Right renal pelvis (tissue), 4 donors: ENCODE data around the gene ALX1. TPM values are rescaled to one million over a fixed set of nuclear protein-coding genes. Genes with fewer than 3 reads are reported as not detected.
"Not testable (repeated sequence)": the region's sequence is repeated elsewhere in the genome, so short reads cannot be mapped to it uniquely, and the experiment has no call there.

Source experiments
- DNase-seq, 4 donors: peaks; one replicate each; pipeline ENCODE4 v3.0.0-alpha.2; 2013; ENCODE audit warnings: low read depth in 4 of 4, low spot score in 3 of 4, missing footprints in 1 of 4
- polyA plus RNA-seq, 4 donors: library from polyadenylated mRNA; unstranded; fragments of 120-200 nt; gene quantifications; one replicate each; pipeline ENCODE4 v1.2.1, GENCODE V29; 2013; ENCODE audit not compliant: insufficient read length in 4 of 4

Gene ALX1
- polyA plus RNA-seq, 4 donors, result 23.3 to 54.4 (median 41.5) TPM

DNA sequence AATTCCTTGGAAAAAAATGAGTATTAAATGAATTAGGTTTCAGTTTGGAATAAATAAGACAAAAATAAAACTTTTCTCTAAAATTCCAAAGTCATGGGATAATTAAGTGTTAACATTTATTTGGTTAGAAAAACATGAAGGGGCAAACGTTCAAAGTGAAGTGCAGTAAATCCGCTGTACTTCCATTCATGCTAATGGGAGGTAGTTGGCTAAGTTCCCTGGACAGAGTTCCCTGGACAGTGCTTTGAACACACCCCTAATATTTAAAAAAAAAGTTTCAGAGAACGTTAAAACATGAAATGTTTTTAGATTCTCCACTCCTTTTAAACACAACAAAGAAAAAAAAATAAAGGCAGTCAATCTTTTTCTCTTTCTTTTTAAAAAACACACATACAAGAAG lies 16.3 kb downstream of the ALX1 start:
- no peak for DNase-seq

DNA sequence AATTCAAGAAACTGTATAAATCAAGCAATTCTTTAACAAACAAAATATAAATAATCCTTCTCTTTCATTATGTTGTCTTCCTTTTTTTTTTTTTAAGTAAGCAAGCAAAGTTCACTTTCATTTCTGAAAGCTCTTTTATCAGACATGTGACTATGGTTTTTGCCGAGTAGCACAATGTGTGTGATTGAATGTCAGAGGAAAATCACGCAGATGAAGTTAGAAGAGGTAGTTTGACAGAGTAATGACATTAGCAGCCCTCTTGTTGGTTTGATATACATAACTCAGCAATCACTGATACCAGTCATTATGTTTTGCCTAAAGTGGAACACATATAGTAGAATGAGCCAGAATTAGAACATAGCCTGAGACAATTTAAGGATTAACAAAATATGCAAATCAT lies 19.0 kb downstream of the ALX1 start:
- DNase-seq, result no peak

DNA sequence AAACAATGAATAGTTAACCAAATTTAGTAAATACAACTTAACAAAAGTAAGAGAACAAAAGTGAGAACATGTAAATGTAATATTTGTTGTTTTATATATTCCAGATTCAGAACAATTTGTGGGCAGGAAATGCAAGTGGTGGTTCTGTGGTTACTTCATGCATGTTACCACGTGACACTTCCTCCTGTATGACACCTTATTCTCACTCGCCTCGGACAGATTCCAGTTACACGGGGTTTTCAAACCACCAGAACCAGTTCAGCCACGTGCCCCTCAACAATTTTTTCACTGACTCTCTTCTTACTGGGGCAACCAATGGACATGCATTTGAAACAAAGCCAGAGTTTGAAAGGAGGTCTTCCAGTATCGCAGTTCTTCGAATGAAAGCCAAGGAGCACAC lies 21.0 kb downstream of the ALX1 start:
- DNase-seq, result no peak

DNA sequence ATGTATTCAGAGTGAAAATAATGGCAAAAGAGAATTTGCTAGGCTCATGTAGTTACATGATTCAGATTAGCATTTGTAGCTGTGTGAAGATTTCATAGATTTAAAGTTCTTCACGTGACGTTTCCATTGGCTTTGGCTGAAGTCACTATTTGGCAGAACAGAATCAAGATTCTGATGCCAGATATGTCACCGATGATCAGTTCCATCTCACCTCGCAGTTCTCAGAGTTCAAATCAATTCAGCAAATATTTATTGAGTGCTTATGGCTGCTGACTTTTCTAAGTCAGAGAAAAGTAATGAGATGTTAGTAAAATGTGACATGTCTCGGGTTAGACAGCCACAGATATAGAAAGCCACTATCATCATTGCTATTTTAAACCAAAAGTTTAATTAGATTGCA lies 28.4 kb downstream of the ALX1 start:
- DNase-seq, result no peak

DNA sequence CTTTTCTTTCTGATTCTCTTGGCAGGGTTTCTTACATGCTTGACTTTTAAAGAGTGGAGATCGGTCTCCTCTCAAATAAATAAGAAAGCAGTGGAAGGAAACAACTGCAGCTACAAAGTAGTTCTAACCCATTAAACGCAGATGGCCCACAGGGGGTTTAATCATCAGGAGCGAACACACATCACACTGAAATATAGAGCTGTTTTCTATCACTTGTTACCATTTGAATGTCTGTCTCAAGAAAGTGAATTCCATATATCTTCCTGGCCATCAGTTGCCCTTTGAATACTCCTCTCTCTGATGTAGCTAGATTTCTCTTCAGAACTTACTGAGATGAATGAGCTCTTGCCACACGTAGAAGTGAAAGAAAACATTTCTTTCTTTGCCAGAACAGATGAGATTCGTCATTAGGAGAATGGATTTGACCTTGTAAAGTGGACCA lies 29.1 kb downstream of the ALX1 start:
- peak in 3 of 4 donors; percentile 37 to 75 (median 45) for DNase-seq

DNA sequence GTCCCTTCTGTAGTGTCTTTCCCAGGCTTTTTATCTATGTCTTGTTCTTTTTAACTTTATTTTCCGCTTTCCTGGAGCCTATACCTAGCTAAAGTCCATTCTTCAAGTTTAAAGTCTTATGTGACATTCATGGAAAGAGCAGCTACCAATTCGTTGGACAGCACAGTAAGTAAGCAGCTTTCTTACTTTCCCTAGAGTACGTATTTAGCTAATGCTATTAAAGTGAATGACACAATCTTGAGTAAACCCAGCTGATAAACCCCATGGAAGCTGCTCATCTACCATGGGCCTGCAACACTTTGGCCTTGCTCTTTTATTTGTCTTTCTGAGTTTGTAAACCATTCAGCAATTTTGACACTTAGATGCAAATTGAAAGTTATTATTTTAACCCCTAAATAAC lies 30.0 kb downstream of the ALX1 start:
- no peak for DNase-seq

DNA sequence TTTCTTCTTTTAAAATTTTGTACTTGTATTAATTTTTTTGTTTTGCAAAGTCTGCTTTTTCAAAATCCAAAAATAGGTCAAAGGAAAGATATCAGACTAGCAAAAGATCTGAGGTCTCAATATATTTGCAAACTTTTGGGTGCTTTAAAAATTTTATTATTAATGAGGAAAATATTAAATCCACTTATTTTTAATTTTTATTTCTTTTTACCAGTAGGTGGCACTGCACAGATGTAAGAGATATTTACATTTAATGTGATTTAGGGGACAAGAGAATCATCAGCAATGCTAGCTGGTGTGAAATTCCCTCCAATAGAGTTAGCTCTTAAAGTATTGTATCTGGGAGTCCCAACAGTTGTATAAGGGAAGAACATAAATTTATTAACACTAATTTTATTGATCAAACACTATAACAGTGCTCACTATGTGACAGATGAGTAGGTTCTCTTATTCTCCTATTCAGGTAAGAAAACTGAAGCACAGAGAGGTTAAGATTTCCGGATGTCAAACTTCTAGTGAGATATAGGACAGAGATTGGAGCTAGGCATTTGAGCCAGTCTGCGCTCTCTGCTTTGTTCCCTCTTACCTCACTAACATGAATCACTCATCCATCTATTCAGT lies 30.5 kb downstream of the ALX1 start:
- DNase-seq, result no peak

DNA sequence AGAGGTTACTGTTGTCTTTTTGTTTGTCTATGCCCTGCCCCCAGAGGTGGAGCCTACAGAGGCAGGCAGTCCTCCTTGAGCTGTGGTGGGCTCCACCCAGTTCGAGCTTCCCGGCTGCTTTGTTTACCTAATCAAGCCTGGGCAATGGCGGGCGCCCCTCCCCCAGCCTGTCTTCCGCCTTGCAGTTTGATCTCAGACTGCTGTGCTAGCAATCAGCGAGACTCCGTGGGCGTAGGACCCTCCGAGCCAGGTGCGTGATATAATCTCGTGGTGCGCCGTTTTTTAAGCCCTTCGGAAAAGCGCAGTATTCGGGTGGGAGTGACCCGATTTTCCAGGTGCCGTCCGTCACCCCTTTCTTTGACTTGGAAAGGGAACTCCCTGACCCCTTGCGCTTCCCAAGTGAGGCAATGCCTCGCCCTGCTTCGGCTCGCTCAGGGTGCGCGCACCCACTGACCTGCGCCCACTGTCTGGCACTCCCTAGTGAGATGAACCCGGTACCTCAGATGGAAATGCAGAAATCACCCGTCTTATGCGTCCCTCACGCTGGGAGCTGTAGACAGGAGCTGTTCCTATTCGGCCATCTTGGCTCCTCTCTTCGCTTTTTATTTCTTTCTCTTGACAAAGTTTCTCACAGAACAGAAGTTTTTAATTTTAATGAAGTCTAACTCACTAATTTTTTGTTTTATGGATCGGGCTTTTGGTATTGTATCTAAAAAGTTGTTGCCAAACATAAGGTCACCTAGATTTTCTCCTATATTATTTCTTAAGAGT lies 38.0 kb downstream of the ALX1 start:
- not testable (repeated sequence) for DNase-seq

DNA sequence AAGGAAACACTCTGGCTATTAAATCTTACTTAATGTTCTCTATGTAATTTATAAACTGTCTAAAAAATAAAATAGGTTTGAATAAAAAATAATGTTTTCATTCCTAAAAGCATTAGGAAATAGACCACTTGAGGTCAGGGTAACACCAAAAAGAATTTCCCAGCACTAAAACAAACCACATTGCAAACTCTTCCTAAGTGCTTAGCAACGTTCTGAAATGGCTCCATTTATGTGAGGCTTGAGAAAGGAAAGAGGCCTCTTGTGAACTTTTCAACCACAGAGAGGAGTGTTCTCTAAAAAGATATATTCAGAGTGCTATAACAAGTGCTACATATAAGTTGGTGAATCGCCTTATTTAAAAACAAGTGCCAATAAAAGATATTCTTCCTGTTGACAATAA lies 42.7 kb downstream of the ALX1 start:
- DNase-seq, result no peak

DNA sequence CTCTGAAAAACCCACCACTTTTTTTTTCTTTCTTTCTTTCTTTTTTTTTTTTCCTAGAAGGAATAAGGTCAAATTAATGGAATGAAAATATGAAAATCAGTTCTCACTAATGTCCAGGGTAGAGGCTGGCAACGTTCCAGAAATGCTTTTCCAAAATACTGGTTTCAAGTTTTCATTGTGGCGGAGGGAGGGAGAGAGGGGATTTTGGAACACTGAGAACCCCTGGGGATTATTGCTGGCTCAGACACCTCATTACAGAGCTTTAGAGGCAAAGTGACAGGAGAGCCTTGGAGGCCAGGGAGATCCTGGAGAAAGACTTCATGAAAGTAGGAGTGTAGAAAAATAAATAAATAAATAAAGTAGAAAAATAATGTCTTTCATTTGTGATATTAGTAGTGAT lies 45.4 kb downstream of the ALX1 start:
- no peak for DNase-seq

DNA sequence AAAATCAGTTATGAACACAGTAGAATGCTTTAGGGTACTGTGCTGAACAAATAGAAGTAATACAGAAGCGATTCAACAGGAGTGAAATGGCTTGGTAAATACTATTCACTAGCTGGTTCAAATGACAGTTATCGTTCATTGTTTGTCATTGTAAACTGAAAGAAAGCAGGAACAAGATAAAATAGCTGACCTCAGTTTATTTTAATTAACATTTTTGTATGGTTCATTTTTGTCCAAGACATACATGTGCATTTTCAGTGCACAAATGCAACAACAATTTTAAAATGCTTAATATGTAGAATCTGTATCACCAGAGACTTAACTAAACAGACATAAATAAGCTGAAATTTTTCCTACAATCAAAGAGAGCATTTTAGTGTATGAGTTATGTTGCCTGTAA lies 49.9 kb downstream of the ALX1 start:
- no peak for DNase-seq

DNA sequence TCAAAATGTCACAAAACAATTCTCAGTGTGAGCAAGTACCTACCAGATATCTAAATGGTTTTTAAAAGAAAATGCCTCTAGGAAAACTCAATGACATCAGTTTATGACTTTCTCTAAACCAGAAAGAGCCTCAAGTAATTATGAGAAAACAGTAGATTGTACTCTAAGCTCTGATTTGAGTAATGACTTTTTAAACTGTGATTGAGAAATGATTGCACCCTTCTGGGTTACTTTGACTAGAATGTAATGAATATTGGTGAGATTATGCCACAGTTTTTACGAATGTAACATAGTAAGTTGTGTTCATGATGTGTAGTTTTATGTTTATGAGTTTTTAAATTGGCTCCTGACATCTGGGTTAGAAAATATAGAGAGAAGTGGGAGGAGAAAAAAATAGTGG lies 68.8 kb downstream of the ALX1 start:
- no peak for DNase-seq

DNA sequence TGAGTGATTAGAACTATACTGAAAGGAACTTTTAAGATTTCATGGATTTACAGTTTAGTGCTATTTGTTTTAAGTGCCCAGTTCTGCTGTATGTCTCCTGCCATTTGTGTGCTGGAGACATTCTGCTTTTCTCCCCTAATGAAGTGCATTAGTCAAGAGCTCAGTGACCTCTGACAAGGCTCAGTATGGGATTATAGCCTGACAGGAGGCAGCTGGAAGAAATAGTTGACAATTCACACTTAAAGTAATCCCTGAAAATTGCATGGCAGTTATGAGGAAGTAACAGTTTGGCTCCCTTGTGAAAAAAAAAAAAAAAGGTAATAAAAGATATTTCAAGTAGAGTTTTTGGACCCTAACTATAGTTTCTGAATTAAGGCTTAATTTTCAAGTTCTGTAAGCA lies 70.3 kb downstream of the ALX1 start:
- DNase-seq, result no peak

Other genes starting within 250 kb of the ALX1 start
- gene TSPAN19, start 243.9 kb upstream of the ALX1 start, polyA plus RNA-seq, result 1 to 10 TPM in 1 of 4 donors, under 1 TPM in 3; 0.46 to 1.2 (median 0.70) TPM
- gene LRRIQ1, start 243.9 kb upstream of the ALX1 start, polyA plus RNA-seq, result 10 to 100 TPM; 28.4 to 49.5 (median 43.1) TPM